Measurements from ENCODE around the gene MRTFA.

- no peak for TF ChIP-seq POLR2A (IDR thresholded peaks at IDR 0.05)
- TF ChIP-seq, protein P1, sequence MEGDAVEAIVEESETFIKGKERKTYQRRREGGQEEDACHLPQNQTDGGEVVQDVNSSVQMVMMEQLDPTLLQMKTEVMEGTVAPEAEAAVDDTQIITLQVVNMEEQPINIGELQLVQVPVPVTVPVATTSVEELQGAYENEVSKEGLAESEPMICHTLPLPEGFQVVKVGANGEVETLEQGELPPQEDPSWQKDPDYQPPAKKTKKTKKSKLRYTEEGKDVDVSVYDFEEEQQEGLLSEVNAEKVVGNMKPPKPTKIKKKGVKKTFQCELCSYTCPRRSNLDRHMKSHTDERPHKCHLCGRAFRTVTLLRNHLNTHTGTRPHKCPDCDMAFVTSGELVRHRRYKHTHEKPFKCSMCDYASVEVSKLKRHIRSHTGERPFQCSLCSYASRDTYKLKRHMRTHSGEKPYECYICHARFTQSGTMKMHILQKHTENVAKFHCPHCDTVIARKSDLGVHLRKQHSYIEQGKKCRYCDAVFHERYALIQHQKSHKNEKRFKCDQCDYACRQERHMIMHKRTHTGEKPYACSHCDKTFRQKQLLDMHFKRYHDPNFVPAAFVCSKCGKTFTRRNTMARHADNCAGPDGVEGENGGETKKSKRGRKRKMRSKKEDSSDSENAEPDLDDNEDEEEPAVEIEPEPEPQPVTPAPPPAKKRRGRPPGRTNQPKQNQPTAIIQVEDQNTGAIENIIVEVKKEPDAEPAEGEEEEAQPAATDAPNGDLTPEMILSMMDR (IDR thresholded peaks at IDR 0.05), result no peak
- TF ChIP-seq EP300 (IDR thresholded peaks at IDR 0.05), result no peak
- TF ChIP-seq POLR2AphosphoS5 (IDR thresholded peaks at IDR 0.05), result no peak
Measured at GRCh38 chr22:40571887-40572286, 64.6 kb downstream of the MRTFA start.
